ENCODE data around the gene ABCC2.
"Not testable (repeated sequence)": the region's sequence is repeated elsewhere in the genome, so short reads cannot be mapped to it uniquely, and the experiment has no call there.

The ABCC2 gene

GRCh38 chr10:99850767-99851340 lies 68.4 kb downstream of the ABCC2 start:
- H3K9me3 ChIP-seq (ENCODE audit: control insufficient read depth, insufficient read depth, low read length): no peaks in the 10 kb centered on the region
- no peaks in the 10 kb centered on the region for H3K36me3 ChIP-seq (ENCODE audit: control insufficient read depth, insufficient read depth, low read length)
- no peak overlapping the region for H3K4me3 ChIP-seq (ENCODE audit: low read length)
- no peak overlapping the region for H3K27ac ChIP-seq (ENCODE audit: low read length)
- H3K27me3 ChIP-seq (ENCODE audit: control insufficient read depth, insufficient read depth, low read length): no peaks in the 10 kb centered on the region
- WGBS (ENCODE audit: insufficient coverage, insufficient read length): no CpG with 5 or more reads among the region's 5 CpGs
- DNase-seq (ENCODE audit: low read depth, low spot score): no peak
- H3K4me1 ChIP-seq (ENCODE audit: control insufficient read depth, insufficient read depth, low read length): peaks cover 5% of the 10 kb centered on the region; the same call in 1 of the 2 replicates

DNA sequence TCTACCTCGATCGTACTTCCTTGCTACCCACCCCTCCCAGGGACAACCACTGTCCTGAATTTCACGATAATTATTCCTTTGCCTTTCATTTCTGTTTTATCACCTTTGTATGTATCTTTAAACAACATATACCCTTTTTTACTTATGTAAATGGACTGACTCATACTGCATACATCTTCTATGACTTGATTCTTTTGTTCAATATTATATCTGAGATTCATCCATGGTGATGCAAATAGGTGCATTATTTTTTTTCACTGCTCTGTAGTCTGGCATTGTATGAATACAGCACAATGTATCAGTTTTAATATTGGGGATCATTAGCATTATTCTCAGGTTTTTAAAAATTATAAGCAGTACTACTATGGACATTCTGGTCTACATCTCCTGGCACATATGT lies 69.4 kb downstream of the ABCC2 start:
- Histone ChIP-seq H3K36me3 (ENCODE audit: control insufficient read depth, insufficient read depth, low read length) (no peaks in the 10 kb centered on the region), H3K27ac (ENCODE audit: low read length) (no peak overlapping the region), H3K4me3 (ENCODE audit: low read length) (no peak overlapping the region), H3K4me1 (ENCODE audit: control insufficient read depth, insufficient read depth, low read length) (peaks cover 5% of the 10 kb centered on the region; the same call in 1 of the 2 replicates), H3K27me3 (ENCODE audit: control insufficient read depth, insufficient read depth, low read length) (no peaks in the 10 kb centered on the region), H3K9me3 (ENCODE audit: control insufficient read depth, insufficient read depth, low read length) (no peaks in the 10 kb centered on the region)
- no peak for DNase-seq (ENCODE audit: low read depth, low spot score)
- WGBS (ENCODE audit: insufficient coverage, insufficient read length): no CpG with 5 or more reads among the region's 3 CpGs

DNA sequence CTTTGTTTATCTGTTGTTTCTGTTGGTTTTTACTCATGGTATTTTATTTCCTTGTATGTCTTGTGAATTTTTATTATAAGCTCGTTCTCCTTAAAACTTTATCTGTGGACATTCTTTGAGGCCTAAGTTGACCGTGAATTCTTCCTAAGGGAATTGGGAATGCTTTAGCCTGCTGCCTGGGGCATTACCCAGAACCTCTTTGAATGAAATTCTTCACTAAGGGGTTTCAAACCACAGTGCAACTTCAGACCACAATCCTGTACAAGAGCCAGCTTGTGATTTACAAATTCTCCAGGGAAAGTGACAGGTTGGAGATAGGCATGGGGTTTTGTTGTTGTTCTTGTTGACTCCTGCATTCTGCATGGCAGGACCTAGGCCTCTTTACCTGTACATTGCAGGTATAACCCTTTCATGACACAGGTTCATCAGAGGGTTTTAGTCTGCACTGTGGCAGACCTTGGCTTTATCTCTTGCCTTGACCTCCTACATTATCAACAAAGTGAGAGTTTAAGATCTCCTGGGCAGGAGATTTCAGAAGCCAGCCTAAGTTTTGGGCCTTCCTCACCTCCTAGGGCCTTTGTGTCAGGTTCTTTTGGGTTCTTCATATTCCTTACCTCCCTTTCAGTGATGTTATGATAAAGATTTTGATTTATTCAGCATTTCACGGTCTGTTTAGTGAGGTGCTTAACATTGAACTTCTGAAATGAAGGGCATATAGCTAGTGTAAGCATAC lies 70.2 kb downstream of the ABCC2 start:
- Histone ChIP-seq H3K4me1 (ENCODE audit: control insufficient read depth, insufficient read depth, low read length) (peaks cover 5% of the 10 kb centered on the region; the same call in 1 of the 2 replicates), H3K4me3 (ENCODE audit: low read length) (no peak overlapping the region), H3K36me3 (ENCODE audit: control insufficient read depth, insufficient read depth, low read length) (no peaks in the 10 kb centered on the region), H3K27ac (ENCODE audit: low read length) (no peak overlapping the region), H3K9me3 (ENCODE audit: control insufficient read depth, insufficient read depth, low read length) (no peaks in the 10 kb centered on the region), H3K27me3 (ENCODE audit: control insufficient read depth, insufficient read depth, low read length) (no peaks in the 10 kb centered on the region)
- WGBS (ENCODE audit: insufficient coverage, insufficient read length): no CpG with 5 or more reads among the region's 3 CpGs
- DNase-seq (ENCODE audit: low read depth, low spot score): no peak

DNA sequence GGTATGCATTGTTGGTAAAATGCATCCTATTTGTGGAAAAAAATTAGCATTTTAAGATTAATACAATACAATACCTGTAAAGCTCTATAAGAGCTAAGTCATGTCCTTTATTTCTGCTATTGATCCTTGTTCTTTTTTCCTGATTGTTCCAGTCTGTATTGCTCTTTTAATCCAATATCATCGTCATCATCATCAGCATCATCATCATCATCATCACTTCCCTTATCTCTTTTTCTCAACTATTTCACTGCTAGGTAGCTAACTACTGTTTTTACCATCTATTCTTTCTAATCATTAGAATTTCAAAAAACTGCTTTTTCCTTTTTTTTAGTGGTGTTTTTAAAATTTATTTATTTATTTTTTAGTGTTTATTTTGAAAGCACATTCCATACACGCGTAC lies 71.2 kb downstream of the ABCC2 start:
- Histone ChIP-seq H3K4me1 (ENCODE audit: control insufficient read depth, insufficient read depth, low read length) (peaks cover 5% of the 10 kb centered on the region; the same call in 1 of the 2 replicates), H3K36me3 (ENCODE audit: control insufficient read depth, insufficient read depth, low read length) (no peaks in the 10 kb centered on the region), H3K9me3 (ENCODE audit: control insufficient read depth, insufficient read depth, low read length) (no peaks in the 10 kb centered on the region), H3K27ac (ENCODE audit: low read length) (no peak overlapping the region), H3K4me3 (ENCODE audit: low read length) (no peak overlapping the region), H3K27me3 (ENCODE audit: control insufficient read depth, insufficient read depth, low read length) (no peaks in the 10 kb centered on the region)
- no peak for DNase-seq (ENCODE audit: low read depth, low spot score)
- whole genome bisulfite sequencing (ENCODE audit: insufficient coverage, insufficient read length): 100% methylated on average over 1 of the region's 3 CpGs

DNA sequence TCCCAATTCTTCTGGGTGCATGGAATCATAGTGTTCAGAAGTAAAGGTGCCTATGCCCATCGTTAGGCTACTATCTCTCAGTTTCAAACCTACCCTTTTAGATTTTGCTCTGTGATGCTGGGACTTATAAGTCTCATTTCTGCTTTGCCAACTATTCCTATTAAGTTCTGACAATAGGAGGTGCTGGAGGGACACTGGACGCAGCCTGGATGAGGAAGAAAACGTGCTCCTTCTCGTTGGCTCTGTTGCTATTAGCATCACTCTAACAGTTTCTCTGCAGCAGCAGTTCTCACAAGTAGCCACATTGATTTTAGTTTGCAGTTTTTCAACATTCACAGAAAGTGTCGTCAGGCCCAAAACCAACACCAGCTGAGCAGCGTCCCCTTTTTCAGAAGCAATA lies 72.4 kb downstream of the ABCC2 start:
- H3K9me3 ChIP-seq (ENCODE audit: control insufficient read depth, insufficient read depth, low read length): no peaks in the 10 kb centered on the region
- H3K27me3 ChIP-seq (ENCODE audit: control insufficient read depth, insufficient read depth, low read length): no peaks in the 10 kb centered on the region
- peaks cover 4% of the 10 kb centered on the region; the same call in 1 of the 2 replicates for H3K4me1 ChIP-seq (ENCODE audit: control insufficient read depth, insufficient read depth, low read length)
- DNase-seq (ENCODE audit: low read depth, low spot score): no peak
- no CpG with 5 or more reads among the region's 6 CpGs for WGBS (ENCODE audit: insufficient coverage, insufficient read length)
- H3K36me3 ChIP-seq (ENCODE audit: control insufficient read depth, insufficient read depth, low read length): no peaks in the 10 kb centered on the region
- H3K27ac ChIP-seq (ENCODE audit: low read length): no peak overlapping the region
- H3K4me3 ChIP-seq (ENCODE audit: low read length): no peak overlapping the region

GRCh38 chr10:99855479-99856071 lies 73.1 kb downstream of the ABCC2 start:
- no peak for DNase-seq (ENCODE audit: low read depth, low spot score)
- H3K27ac ChIP-seq (ENCODE audit: low read length): no peak overlapping the region
- H3K36me3 ChIP-seq (ENCODE audit: control insufficient read depth, insufficient read depth, low read length): no peaks in the 10 kb centered on the region
- WGBS (ENCODE audit: insufficient coverage, insufficient read length): no CpG with 5 or more reads among the region's 8 CpGs
- no peaks in the 10 kb centered on the region for H3K27me3 ChIP-seq (ENCODE audit: control insufficient read depth, insufficient read depth, low read length)
- H3K4me3 ChIP-seq (ENCODE audit: low read length): no peak overlapping the region
- H3K9me3 ChIP-seq (ENCODE audit: control insufficient read depth, insufficient read depth, low read length): no peaks in the 10 kb centered on the region
- peaks cover 1% of the 10 kb centered on the region; the same call in 1 of the 2 replicates for H3K4me1 ChIP-seq (ENCODE audit: control insufficient read depth, insufficient read depth, low read length)

DNA sequence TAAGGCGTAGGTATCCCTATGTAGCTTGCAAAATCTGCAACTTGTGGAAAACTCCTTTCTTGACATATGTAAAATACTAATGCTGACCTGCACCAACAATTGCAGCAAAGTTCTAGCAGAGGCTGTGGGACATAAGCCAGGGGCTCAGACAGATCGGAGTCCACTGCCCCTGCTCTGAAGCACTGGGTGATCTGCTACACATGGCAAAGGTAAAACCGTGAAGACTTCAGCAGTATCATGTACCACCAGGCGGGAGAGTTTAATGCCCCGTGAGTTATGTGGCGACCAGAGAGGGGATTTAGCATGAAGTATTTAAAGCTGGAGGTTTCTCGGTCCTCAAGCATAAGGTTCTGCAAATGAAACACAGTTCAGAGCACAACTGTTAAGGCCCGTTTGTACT lies 76.4 kb downstream of the ABCC2 start:
- no peak overlapping the region for H3K4me3 ChIP-seq (ENCODE audit: low read length)
- no peaks in the 10 kb centered on the region for H3K36me3 ChIP-seq (ENCODE audit: control insufficient read depth, insufficient read depth, low read length)
- WGBS (ENCODE audit: insufficient coverage, insufficient read length): no CpG with 5 or more reads among the region's 8 CpGs
- H3K4me1 ChIP-seq (ENCODE audit: control insufficient read depth, insufficient read depth, low read length): no peaks in the 10 kb centered on the region
- H3K9me3 ChIP-seq (ENCODE audit: control insufficient read depth, insufficient read depth, low read length): no peaks in the 10 kb centered on the region
- no peak overlapping the region for H3K27ac ChIP-seq (ENCODE audit: low read length)
- H3K27me3 ChIP-seq (ENCODE audit: control insufficient read depth, insufficient read depth, low read length): no peaks in the 10 kb centered on the region
- DNase-seq (ENCODE audit: low read depth, low spot score): no peak

DNA sequence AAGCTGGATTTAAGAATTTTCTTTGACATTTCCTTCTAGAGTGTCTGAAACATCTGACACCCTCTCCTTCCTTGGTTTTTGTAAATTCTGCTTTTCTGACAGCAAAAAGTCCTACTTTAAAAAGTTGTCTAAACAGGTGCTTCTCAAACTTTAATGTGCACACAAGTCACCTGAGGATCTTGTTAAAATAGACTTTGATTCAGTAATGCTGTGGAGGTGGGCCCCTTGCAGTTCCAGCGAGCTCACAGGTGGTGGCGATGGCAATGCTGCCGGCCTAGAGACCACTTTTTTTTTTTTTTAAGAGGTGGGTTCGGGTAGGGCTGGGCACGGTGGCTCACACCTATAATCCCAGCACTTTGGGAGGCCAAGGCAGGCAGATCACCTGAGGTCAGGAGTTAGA lies 77.1 kb downstream of the ABCC2 start:
- Histone ChIP-seq H3K4me1 (ENCODE audit: control insufficient read depth, insufficient read depth, low read length) (no peaks in the 10 kb centered on the region), H3K27me3 (ENCODE audit: control insufficient read depth, insufficient read depth, low read length) (no peaks in the 10 kb centered on the region), H3K36me3 (ENCODE audit: control insufficient read depth, insufficient read depth, low read length) (no peaks in the 10 kb centered on the region), H3K9me3 (ENCODE audit: control insufficient read depth, insufficient read depth, low read length) (no peaks in the 10 kb centered on the region), H3K27ac (ENCODE audit: low read length) (no peak overlapping the region), H3K4me3 (ENCODE audit: low read length) (no peak overlapping the region)
- no CpG with 5 or more reads among the region's 5 CpGs for WGBS (ENCODE audit: insufficient coverage, insufficient read length)
- no peak for DNase-seq (ENCODE audit: low read depth, low spot score)

DNA sequence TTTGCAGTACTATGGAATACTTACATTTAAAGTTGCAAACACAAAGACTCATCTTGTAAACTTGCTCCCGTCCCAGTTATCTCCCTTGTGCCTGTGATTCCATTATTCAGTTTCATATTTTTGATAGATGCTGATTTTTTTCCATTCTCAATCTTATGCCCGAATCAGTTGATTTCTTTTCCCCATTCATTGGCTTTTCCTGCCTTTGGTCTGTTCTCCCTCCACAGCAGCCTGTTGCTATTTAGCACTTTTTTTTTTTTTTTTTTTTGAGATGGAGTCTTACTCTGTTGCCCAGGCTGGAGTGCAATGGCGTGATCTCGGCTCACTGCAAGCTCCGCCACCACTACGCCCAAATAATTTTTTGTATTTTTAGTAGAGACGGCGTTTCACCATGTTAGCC lies 78.0 kb downstream of the ABCC2 start:
- no peaks in the 10 kb centered on the region for H3K27me3 ChIP-seq (ENCODE audit: control insufficient read depth, insufficient read depth, low read length)
- no peaks in the 10 kb centered on the region for H3K36me3 ChIP-seq (ENCODE audit: control insufficient read depth, insufficient read depth, low read length)
- no peak overlapping the region for H3K27ac ChIP-seq (ENCODE audit: low read length)
- no peaks in the 10 kb centered on the region for H3K4me1 ChIP-seq (ENCODE audit: control insufficient read depth, insufficient read depth, low read length)
- DNase-seq (ENCODE audit: low read depth, low spot score): no peak
- no peaks in the 10 kb centered on the region for H3K9me3 ChIP-seq (ENCODE audit: control insufficient read depth, insufficient read depth, low read length)
- WGBS (ENCODE audit: insufficient coverage, insufficient read length): no CpG with 5 or more reads among the region's 8 CpGs
- H3K4me3 ChIP-seq (ENCODE audit: low read length): no peak overlapping the region

DNA sequence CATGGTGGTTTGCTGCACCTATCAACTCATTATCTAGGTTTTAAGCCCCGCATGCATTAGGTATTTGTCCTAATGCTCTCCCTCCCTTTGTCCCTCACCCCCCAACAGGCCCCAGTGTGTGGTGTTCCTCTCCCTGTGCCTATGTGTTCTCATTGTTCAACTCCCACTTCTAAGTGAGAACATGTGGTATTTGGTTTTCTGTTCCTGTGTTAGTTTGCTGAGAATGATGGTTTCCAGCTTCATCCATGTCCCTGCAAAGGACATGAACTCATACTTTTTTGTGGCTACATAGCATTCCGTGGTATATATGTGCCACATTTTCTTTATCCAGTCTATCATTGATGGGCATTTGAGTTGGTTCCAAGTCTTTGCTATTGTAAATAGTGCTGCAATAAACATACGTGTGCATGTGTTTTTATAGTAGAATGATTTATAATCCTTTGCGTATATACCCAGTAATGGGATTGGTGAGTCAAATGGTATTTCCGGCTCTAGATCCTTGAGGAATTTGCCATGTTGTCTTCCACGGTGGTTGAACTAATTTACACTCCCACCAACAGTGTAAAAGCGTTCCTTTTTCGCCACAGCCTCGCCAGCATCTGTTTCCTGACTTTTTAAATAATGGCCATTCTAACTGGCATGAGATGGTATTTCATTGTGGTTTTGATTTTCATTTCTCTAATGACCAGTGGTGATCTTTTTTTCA lies 81.2 kb downstream of the ABCC2 start:
- H3K27me3 ChIP-seq (ENCODE audit: control insufficient read depth, insufficient read depth, low read length); H3K4me3 ChIP-seq (ENCODE audit: low read length); H3K27ac ChIP-seq (ENCODE audit: low read length); DNase-seq (ENCODE audit: low read depth, low spot score); H3K4me1 ChIP-seq (ENCODE audit: control insufficient read depth, insufficient read depth, low read length); H3K9me3 ChIP-seq (ENCODE audit: control insufficient read depth, insufficient read depth, low read length); H3K36me3 ChIP-seq (ENCODE audit: control insufficient read depth, insufficient read depth, low read length): not testable (repeated sequence)
- no CpG with 5 or more reads among the region's 9 CpGs for WGBS (ENCODE audit: insufficient coverage, insufficient read length)

All from iPS DF 6.9 (cell line).